A549 (cell line): Measurements from ENCODE around the gene LCN1. TPM values are rescaled to one million over a fixed set of nuclear protein-coding genes. Genes with fewer than 3 reads are reported as not detected.

Experiments
- ATAC-seq, 2 experiments: fragments of 200-7000 bp in 1 of 2; fragments of >200 bp in 1 of 2; cut with Nextera tagmentation in 1 of 2; cut with Tn5 transposase in 1 of 2; 3 replicates each; pipeline versions ENCODE4 v1.8.0 to v1.9.1; 2018 to 2020; ENCODE audit warnings: mild to moderate bottlenecking in 1 of 2, moderate library complexity in 1 of 2
- CTCF ChIA-PET: fragments of 300-600 bp; sonication (Branson Sonifier 250); formaldehyde crosslinking; extraction: SDS; loops from one replicate; lab custom pipeline; 2021; ENCODE audit warnings: antibody characterized with exemption, inconsistent platforms; lab: Yijun Ruan, JAX
- POLR2A ChIA-PET: fragments of 350-600 bp; formaldehyde crosslinking; extraction: SDS; loops from one replicate; lab custom pipeline; 2021; ENCODE audit warnings: antibody characterized with exemption, inconsistent platforms; lab: Yijun Ruan, JAX
- DNase-seq, 2 experiments: peaks; one replicate each; pipeline versions ENCODE4 v3.0.0 to v3.0.0-alpha.2; 2011 to 2016; ENCODE audit warnings: low read depth in 1 of 2, low spot score in 1 of 2
- FAIRE-seq: peaks from 2 replicates; lab custom pipeline; 2011; peaks lifted over from hg19 to GRCh38; lab: Jason Lieb, UNC
- H3K27ac ChIP-seq, 2 experiments: fragments of >200 bp; sonication (Bioruptor Twin); formaldehyde crosslinking; 3 replicates each; pipeline ENCODE4 v1.5.1; 2016 to 2017
- H3K4me1 ChIP-seq: fragments of >200 bp; sonication (Bioruptor Twin); formaldehyde crosslinking; 3 replicates; pipeline ENCODE4 v1.6.1; 2016
- H3K4me2 ChIP-seq: fragments of >200 bp; sonication (Bioruptor Twin); formaldehyde crosslinking; 3 replicates; pipeline ENCODE4 v1.6.1; 2016
- H3K4me3 ChIP-seq: fragments of >200 bp; sonication (Bioruptor Twin); formaldehyde crosslinking; 3 replicates; pipeline ENCODE4 v1.5.1; 2016
- H3K9me3 ChIP-seq: fragments of >200 bp; sonication (Bioruptor Twin); formaldehyde crosslinking; 3 replicates; pipeline ENCODE4 v1.6.1; 2016
- BHLHE40 ChIP-seq: IDR thresholded peaks from 2 replicates; pipeline ENCODE4 v1.6.1; 2012; ENCODE audit warnings: low read depth, low read length, inconsistent platforms
- CBX8 ChIP-seq: fragments of 200-600 bp; sonication (generic); IDR thresholded peaks from 2 replicates; pipeline ENCODE4 v1.6.1; 2016
- CEBPB ChIP-seq, 2 experiments: fragments of >200 bp in 1 of 2; sonication (Bioruptor Twin) in 1 of 2; formaldehyde crosslinking in 1 of 2; IDR thresholded peaks; 2 replicates each; pipeline ENCODE4 v1.6.1; 2012 to 2016
- CHD4 ChIP-seq: fragments of 200-600 bp; sonication (generic); IDR thresholded peaks from 2 replicates; pipeline ENCODE4 v1.6.1; 2016; ENCODE audit warnings: antibody characterized with exemption, mild to moderate bottlenecking, borderline replicate concordance
- EP300 ChIP-seq, 2 experiments: fragments of >200 bp; sonication (Bioruptor Twin); formaldehyde crosslinking; IDR thresholded peaks; 2 replicates in 1 of 2; 3 replicates in 1 of 2; pipeline ENCODE4 v1.6.1; 2016 to 2017
- ESRRA ChIP-seq: fragments of 150-350 bp; IDR thresholded peaks from 2 replicates; pipeline ENCODE4 v1.6.1; 2014; ENCODE audit warnings: mild to moderate bottlenecking, low read length, borderline replicate concordance
- FOSL2 ChIP-seq, 2 experiments: fragments of 450-650 bp in 1 of 2; fragments of >200 bp in 1 of 2; sonication (Bioruptor Twin) in 1 of 2; formaldehyde crosslinking; IDR thresholded peaks; 2 replicates each; pipeline versions ENCODE4 v1.5.0 to v1.6.1; 2016 to 2020; ENCODE audit warnings: mild to moderate bottlenecking in 1 of 2, moderate library complexity in 1 of 2
- GATA3 ChIP-seq: IDR thresholded peaks from 2 replicates; pipeline ENCODE4 v1.6.1; 2012; ENCODE audit warnings: borderline replicate concordance
- HDAC2 ChIP-seq: fragments of 200-600 bp; sonication (generic); IDR thresholded peaks from 2 replicates; pipeline ENCODE4 v1.6.1; 2016
- HOXB5 ChIP-seq: fragments of 250-450 bp; sonication (Bioruptor Pico); IDR thresholded peaks from 2 replicates; pipeline ENCODE4 v1.5.0; 2020; ENCODE audit warnings: mild to moderate bottlenecking, moderate library complexity
- MAFK ChIP-seq: fragments of 450-650 bp; IDR thresholded peaks from 2 replicates; pipeline ENCODE4 v1.6.1; 2014; ENCODE audit not compliant: partially characterized antibody
- MYC ChIP-seq: IDR thresholded peaks from 2 replicates; pipeline ENCODE4 v1.6.1; 2012; ENCODE audit warnings: mild to moderate bottlenecking, inconsistent platforms, low read length, improper control_type of control experiment, borderline replicate concordance
- PBX3 ChIP-seq: IDR thresholded peaks from 2 replicates; pipeline ENCODE4 v1.6.1; 2012
- PHF8 ChIP-seq: fragments of 200-600 bp; sonication (generic); IDR thresholded peaks from 2 replicates; pipeline ENCODE4 v1.6.1; 2016; ENCODE audit warnings: low read depth, mild to moderate bottlenecking, antibody characterized with exemption, moderate library complexity, borderline replicate concordance
- POLR2AphosphoS2 ChIP-seq: conservative IDR thresholded peaks from 2 replicates; pipeline ENCODE4 v1.6.1; 2012; ENCODE audit warnings: low read length, improper control_type of control experiment, inconsistent platforms
- RAD21 ChIP-seq, 2 experiments: fragments of >200 bp in 1 of 2; sonication (Bioruptor Twin) in 1 of 2; formaldehyde crosslinking in 1 of 2; IDR thresholded peaks in 1 of 2; conservative IDR thresholded peaks in 1 of 2; 2 replicates in 1 of 2; 3 replicates in 1 of 2; pipeline ENCODE4 v1.6.1; 2012 to 2018; ENCODE audit warnings: inconsistent platforms in 1 of 2
- RFX5 ChIP-seq: fragments of 450-650 bp; IDR thresholded peaks from 2 replicates; pipeline ENCODE4 v1.7.1; 2014; ENCODE audit warnings: antibody characterized with exemption, mild to moderate bottlenecking, moderate library complexity
- SMC3 ChIP-seq: fragments of >200 bp; sonication (Bioruptor Twin); formaldehyde crosslinking; IDR thresholded peaks from 3 replicates; pipeline ENCODE4 v1.6.1; 2018; ENCODE audit warnings: inconsistent platforms
- SREBF2 ChIP-seq: fragments of 450-650 bp; IDR thresholded peaks from 2 replicates; pipeline ENCODE4 v1.6.1; 2014; ENCODE audit warnings: mild to moderate bottlenecking, moderate library complexity
- TFCP2L1 ChIP-seq: fragments of 250-450 bp; sonication (Bioruptor Pico); IDR thresholded peaks from 2 replicates; pipeline ENCODE4 v1.5.0; 2021; ENCODE audit warnings: mild to moderate bottlenecking
- ZFP36 ChIP-seq: fragments of 450-650 bp; IDR thresholded peaks from 2 replicates; pipeline ENCODE4 v1.6.1; 2014; ENCODE audit warnings: borderline replicate concordance; ENCODE audit not compliant: partially characterized antibody
- WGBS: methylation state at CpG from one replicate; pipeline ENCODE4 v1.1.6; 2017; ENCODE audit errors: missing lambda C conversion rate; 5-methylcytosine and 5-hydroxymethylcytosine counted together
- polyA plus RNA-seq, 4 experiments: library from polyadenylated mRNA; depleted of rRNA in 3 of 4; stranded (reverse); fragments of >200 nt; fragmentation: RNase III in 1 of 4; extraction: RNeasy Plus Mini Kit Qiagen cat#74134 plus additional on column Dnase treatment in 1 of 4; gene quantifications; 2 replicates in 3 of 4; 3 replicates in 1 of 4; pipeline ENCODE4 v1.2.3, GENCODE V29; 2011 to 2017
- TF ChIP-seq, protein P1 (sequence below): fragments of 250-450 bp; sonication (Bioruptor Pico); IDR thresholded peaks from 2 replicates; pipeline ENCODE4 v1.5.0; 2020; ENCODE audit warnings: low read depth, mild to moderate bottlenecking, moderate library complexity
- TF ChIP-seq, protein P2 (sequence below): IDR thresholded peaks from 2 replicates; pipeline ENCODE4 v1.6.1; 2012

LCN1 gene
- polyA plus RNA-seq, 2 of the 4 experiments (the other 2 are of a cell fraction) = not detected

- Histone ChIP-seq H3K4me1 (peaks cover 9% of the 10 kb centered on the region; the same call in 1 of the 3 replicates), H3K4me2 (no peak overlapping the region), H3K9me3 (no peaks in the 10 kb centered on the region), H3K27ac (no peak overlapping the region), H3K4me3 (no peak overlapping the region)
- ATAC-seq = no peak
- ChIA-PET POLR2A (no interaction called here), CTCF (interaction anchor here (3.0 to 4.0 kb wide), 2 partner anchors 13 to 17 kb away, joined by 13 to 20 read pairs; partner anchors contain the start of gene MRPS2)
- TF ChIP-seq, protein P1, sequence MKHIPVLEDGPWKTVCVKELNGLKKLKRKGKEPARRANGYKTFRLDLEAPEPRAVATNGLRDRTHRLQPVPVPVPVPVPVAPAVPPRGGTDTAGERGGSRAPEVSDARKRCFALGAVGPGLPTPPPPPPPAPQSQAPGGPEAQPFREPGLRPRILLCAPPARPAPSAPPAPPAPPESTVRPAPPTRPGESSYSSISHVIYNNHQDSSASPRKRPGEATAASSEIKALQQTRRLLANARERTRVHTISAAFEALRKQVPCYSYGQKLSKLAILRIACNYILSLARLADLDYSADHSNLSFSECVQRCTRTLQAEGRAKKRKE = no peak
- TF ChIP-seq GATA3 (no peak), RFX5 (no peak), POLR2AphosphoS2 (no peak), ZFP36 (no peak), TFCP2L1 (CRISPR knock-in tag) (no peak), ESRRA (no peak), FOSL2 (IDR thresholded peaks at IDR 0.05) (no peak), FOSL2 (CRISPR knock-in tag; IDR thresholded peaks at IDR 0.05) (no peak), RAD21 (conservative IDR thresholded peaks at IDR 0.05 in 1 of 2, IDR thresholded peaks at IDR 0.05 in 1 of 2) (no peak), BHLHE40 (no peak), EP300 (IDR thresholded peaks at IDR 0.05) (no peak), HDAC2 (no peak), PHF8 (no peak), SREBF2 (no peak), CEBPB (IDR thresholded peaks at IDR 0.05) (no peak), CHD4 (no peak), CBX8 (no peak), HOXB5 (CRISPR knock-in tag) (no peak)
- TF ChIP-seq, protein P2, sequence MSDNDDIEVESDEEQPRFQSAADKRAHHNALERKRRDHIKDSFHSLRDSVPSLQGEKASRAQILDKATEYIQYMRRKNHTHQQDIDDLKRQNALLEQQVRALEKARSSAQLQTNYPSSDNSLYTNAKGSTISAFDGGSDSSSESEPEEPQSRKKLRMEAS = no peak
- DNase-seq = no peak
- FAIRE-seq = no peak
- 96% methylated on average over 16 of the region's 40 CpGs for WGBS
Measured at GRCh38 chr9:135487281-135488012, 33.8 kb upstream of the LCN1 start.

- FAIRE-seq = no peak
Measured at GRCh38 chr9:135488013-135488330, 33.3 kb upstream of the LCN1 start.

More at GRCh38 chr9:135488013-135488330, 33.3 kb upstream of the LCN1 start:
- no peaks in the 10 kb centered on the region for H3K9me3 ChIP-seq
- CTCF ChIA-PET = interaction anchor here (3.0 to 4.0 kb wide), 2 partner anchors 12 to 17 kb away, joined by 13 to 20 read pairs; partner anchors contain the start of gene MRPS2
- peaks cover 9% of the 10 kb centered on the region; the same call in 1 of the 3 replicates for H3K4me1 ChIP-seq
- no peak overlapping the region for H3K4me2 ChIP-seq
- POLR2A ChIA-PET = no interaction called here
- H3K27ac ChIP-seq = no peak overlapping the region
- DNase-seq (no peak), ATAC-seq (no peak)
- TF ChIP-seq MYC (no peak), CBX8 (no peak), SMC3 (no peak), PBX3 (no peak), CHD4 (no peak), MAFK (no peak), RFX5 (no peak)
- no peak overlapping the region for H3K4me3 ChIP-seq
- 94% methylated on average over 18 of the region's 18 CpGs for WGBS
